ENCODE data around the gene RPS19.

Gene RPS19

GRCh38 chr19:41902594-41902993 lies 42.5 kb downstream of the RPS19 start:
- no peak overlapping the region for H3K27ac ChIP-seq (ENCODE audit: low read depth, low read length)
- no peaks in the 10 kb centered on the region for H3K79me2 ChIP-seq (ENCODE audit: control insufficient read depth, insufficient read depth, low read length, unreplicated experiment)
- no peak overlapping the region for H2AFZ ChIP-seq (ENCODE audit: low read length, unreplicated experiment)
- H3K4me1 ChIP-seq (ENCODE audit: control insufficient read depth, insufficient read depth, low read length, unreplicated experiment): no peaks in the 10 kb centered on the region
- H3K36me3 ChIP-seq (ENCODE audit: insufficient read depth, low read length): no peaks in the 10 kb centered on the region
- no peaks in the 10 kb centered on the region for H3K27me3 ChIP-seq (ENCODE audit: insufficient read depth, low read length)
- H3K4me3 ChIP-seq (ENCODE audit: low read depth, low read length): no peak overlapping the region

- H3K79me2 ChIP-seq (ENCODE audit: control insufficient read depth, insufficient read depth, low read length, unreplicated experiment): no peaks in the 10 kb centered on the region
- H3K4me3 ChIP-seq (ENCODE audit: low read depth, low read length): no peak overlapping the region
- no peaks in the 10 kb centered on the region for H3K27me3 ChIP-seq (ENCODE audit: insufficient read depth, low read length)
- no peak overlapping the region for H2AFZ ChIP-seq (ENCODE audit: low read length, unreplicated experiment)
- H3K27ac ChIP-seq (ENCODE audit: low read depth, low read length): no peak overlapping the region
- H3K4me1 ChIP-seq (ENCODE audit: control insufficient read depth, insufficient read depth, low read length, unreplicated experiment): no peaks in the 10 kb centered on the region
- no peaks in the 10 kb centered on the region for H3K36me3 ChIP-seq (ENCODE audit: insufficient read depth, low read length)
Observed at GRCh38 chr19:41903193-41903953, 43.3 kb downstream of the RPS19 start.

GRCh38 chr19:41904118-41904870 lies 44.2 kb downstream of the RPS19 start:
- H3K27ac ChIP-seq (ENCODE audit: low read depth, low read length): no peak overlapping the region
- H3K27me3 ChIP-seq (ENCODE audit: insufficient read depth, low read length): no peaks in the 10 kb centered on the region
- H2AFZ ChIP-seq (ENCODE audit: low read length, unreplicated experiment): no peak overlapping the region
- no peak overlapping the region for H3K4me3 ChIP-seq (ENCODE audit: low read depth, low read length)
- no peaks in the 10 kb centered on the region for H3K36me3 ChIP-seq (ENCODE audit: insufficient read depth, low read length)
- no peaks in the 10 kb centered on the region for H3K4me1 ChIP-seq (ENCODE audit: control insufficient read depth, insufficient read depth, low read length, unreplicated experiment)
- H3K79me2 ChIP-seq (ENCODE audit: control insufficient read depth, insufficient read depth, low read length, unreplicated experiment): no peaks in the 10 kb centered on the region

GRCh38 chr19:41905273-41906002 lies 45.4 kb downstream of the RPS19 start:
- Histone ChIP-seq H3K4me1 (ENCODE audit: control insufficient read depth, insufficient read depth, low read length, unreplicated experiment) (no peaks in the 10 kb centered on the region), H3K27me3 (ENCODE audit: insufficient read depth, low read length) (no peaks in the 10 kb centered on the region), H3K27ac (ENCODE audit: low read depth, low read length) (no peak overlapping the region), H3K36me3 (ENCODE audit: insufficient read depth, low read length) (no peaks in the 10 kb centered on the region), H2AFZ (ENCODE audit: low read length, unreplicated experiment) (no peak overlapping the region), H3K4me3 (ENCODE audit: low read depth, low read length) (no peak overlapping the region), H3K79me2 (ENCODE audit: control insufficient read depth, insufficient read depth, low read length, unreplicated experiment) (no peaks in the 10 kb centered on the region)

- Histone ChIP-seq H3K79me2 (ENCODE audit: control insufficient read depth, insufficient read depth, low read length, unreplicated experiment) (no peaks in the 10 kb centered on the region), H3K27me3 (ENCODE audit: insufficient read depth, low read length) (no peaks in the 10 kb centered on the region), H3K27ac (ENCODE audit: low read depth, low read length) (no peak overlapping the region), H3K4me3 (ENCODE audit: low read depth, low read length) (no peak overlapping the region), H3K36me3 (ENCODE audit: insufficient read depth, low read length) (no peaks in the 10 kb centered on the region), H2AFZ (ENCODE audit: low read length, unreplicated experiment) (no peak overlapping the region), H3K4me1 (ENCODE audit: control insufficient read depth, insufficient read depth, low read length, unreplicated experiment) (no peaks in the 10 kb centered on the region)
Observed at GRCh38 chr19:41906271-41906670, 46.2 kb downstream of the RPS19 start.

- Histone ChIP-seq H3K27ac (ENCODE audit: low read depth, low read length) (no peak overlapping the region), H3K4me3 (ENCODE audit: low read depth, low read length) (no peak overlapping the region), H3K4me1 (ENCODE audit: control insufficient read depth, insufficient read depth, low read length, unreplicated experiment) (no peaks in the 10 kb centered on the region), H3K79me2 (ENCODE audit: control insufficient read depth, insufficient read depth, low read length, unreplicated experiment) (no peaks in the 10 kb centered on the region), H3K36me3 (ENCODE audit: insufficient read depth, low read length) (no peaks in the 10 kb centered on the region), H2AFZ (ENCODE audit: low read length, unreplicated experiment) (no peak overlapping the region), H3K27me3 (ENCODE audit: insufficient read depth, low read length) (peaks cover 5% of the 10 kb centered on the region; the same call in 1 of the 2 replicates)
Observed at GRCh38 chr19:41906916-41907680, 47.0 kb downstream of the RPS19 start.

GRCh38 chr19:41907994-41908615 lies 48.0 kb downstream of the RPS19 start:
- no peaks in the 10 kb centered on the region for H3K79me2 ChIP-seq (ENCODE audit: control insufficient read depth, insufficient read depth, low read length, unreplicated experiment)
- H3K36me3 ChIP-seq (ENCODE audit: insufficient read depth, low read length): no peaks in the 10 kb centered on the region
- H2AFZ ChIP-seq (ENCODE audit: low read length, unreplicated experiment): no peak overlapping the region
- no peaks in the 10 kb centered on the region for H3K4me1 ChIP-seq (ENCODE audit: control insufficient read depth, insufficient read depth, low read length, unreplicated experiment)
- H3K27ac ChIP-seq (ENCODE audit: low read depth, low read length): no peak overlapping the region
- H3K27me3 ChIP-seq (ENCODE audit: insufficient read depth, low read length): peaks cover 11% of the 10 kb centered on the region; the same call in 1 of the 2 replicates
- no peak overlapping the region for H3K4me3 ChIP-seq (ENCODE audit: low read depth, low read length)

DNA sequence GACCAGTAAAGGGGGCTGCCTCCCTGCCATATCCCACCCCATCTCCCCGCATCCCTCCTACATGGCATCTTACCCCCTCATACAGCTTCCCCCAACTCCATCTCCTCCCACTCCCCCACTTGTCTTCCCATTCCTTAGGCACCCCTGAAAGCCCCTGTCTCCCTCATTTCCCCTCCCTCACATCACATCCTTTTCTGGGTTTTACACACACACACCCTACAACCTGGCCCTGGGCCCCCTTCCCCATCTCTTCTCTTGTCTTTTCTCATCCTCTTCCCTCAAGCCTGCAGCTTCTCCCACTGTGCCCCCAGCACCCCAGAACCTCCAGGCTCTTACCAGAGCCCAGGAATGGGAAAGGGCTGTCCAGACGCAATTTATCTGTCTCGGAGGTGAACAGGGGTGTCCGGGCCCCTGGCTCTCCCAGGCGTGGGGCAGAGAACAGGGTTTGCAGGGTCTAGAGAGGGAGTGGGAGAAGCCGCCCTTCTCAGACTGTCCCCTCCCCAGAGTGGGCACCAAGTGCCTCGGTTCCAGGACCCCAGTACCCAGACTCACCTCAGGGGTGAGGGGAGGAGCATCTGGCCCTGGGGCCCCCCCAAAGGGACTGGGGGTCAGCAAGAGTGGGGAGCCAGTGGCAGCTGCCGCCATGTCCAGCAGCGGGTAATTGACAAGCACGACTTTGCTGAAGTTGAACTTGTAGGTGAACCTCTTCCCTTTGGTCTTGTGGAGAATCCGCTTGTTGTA lies 48.8 kb downstream of the RPS19 start:
- Histone ChIP-seq H3K27ac (ENCODE audit: low read depth, low read length) (no peak overlapping the region), H3K27me3 (ENCODE audit: insufficient read depth, low read length) (peaks cover 18% of the 10 kb centered on the region), H3K4me1 (ENCODE audit: control insufficient read depth, insufficient read depth, low read length, unreplicated experiment) (no peaks in the 10 kb centered on the region), H2AFZ (ENCODE audit: low read length, unreplicated experiment) (no peak overlapping the region), H3K79me2 (ENCODE audit: control insufficient read depth, insufficient read depth, low read length, unreplicated experiment) (no peaks in the 10 kb centered on the region), H3K36me3 (ENCODE audit: insufficient read depth, low read length) (no peaks in the 10 kb centered on the region), H3K4me3 (ENCODE audit: low read depth, low read length) (no peak overlapping the region)

DNA sequence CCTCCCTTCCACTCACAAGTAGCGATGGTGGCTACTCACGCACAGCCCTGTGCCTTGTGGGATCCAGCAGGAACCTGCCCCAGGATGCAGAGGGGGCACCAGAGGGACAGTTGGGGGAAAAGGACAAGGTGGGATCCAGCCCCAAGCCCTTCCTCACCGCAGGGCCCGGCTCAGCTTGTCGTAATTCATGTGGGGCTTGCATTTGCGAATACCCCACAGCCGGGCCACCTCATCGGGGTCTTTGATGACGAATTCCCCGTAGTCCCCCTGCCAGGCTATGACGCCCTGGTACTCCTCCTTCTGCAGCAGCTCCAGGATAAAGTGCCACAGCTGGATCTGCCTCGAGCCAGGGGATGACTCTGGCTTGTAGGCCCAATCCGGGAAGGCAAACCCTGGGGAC lies 49.7 kb downstream of the RPS19 start:
- H2AFZ ChIP-seq (ENCODE audit: low read length, unreplicated experiment): no peak overlapping the region
- no peaks in the 10 kb centered on the region for H3K79me2 ChIP-seq (ENCODE audit: control insufficient read depth, insufficient read depth, low read length, unreplicated experiment)
- H3K4me1 ChIP-seq (ENCODE audit: control insufficient read depth, insufficient read depth, low read length, unreplicated experiment): no peaks in the 10 kb centered on the region
- H3K4me3 ChIP-seq (ENCODE audit: low read depth, low read length): no peak overlapping the region
- H3K36me3 ChIP-seq (ENCODE audit: insufficient read depth, low read length): no peaks in the 10 kb centered on the region
- no peak overlapping the region for H3K27ac ChIP-seq (ENCODE audit: low read depth, low read length)
- peaks cover 26% of the 10 kb centered on the region for H3K27me3 ChIP-seq (ENCODE audit: insufficient read depth, low read length)
